ENCODE results near the gene MKRN2.
A peak's percentile ranks its signal among the peaks of the same experiment; 100 is the strongest.

The MKRN2 gene

DNA sequence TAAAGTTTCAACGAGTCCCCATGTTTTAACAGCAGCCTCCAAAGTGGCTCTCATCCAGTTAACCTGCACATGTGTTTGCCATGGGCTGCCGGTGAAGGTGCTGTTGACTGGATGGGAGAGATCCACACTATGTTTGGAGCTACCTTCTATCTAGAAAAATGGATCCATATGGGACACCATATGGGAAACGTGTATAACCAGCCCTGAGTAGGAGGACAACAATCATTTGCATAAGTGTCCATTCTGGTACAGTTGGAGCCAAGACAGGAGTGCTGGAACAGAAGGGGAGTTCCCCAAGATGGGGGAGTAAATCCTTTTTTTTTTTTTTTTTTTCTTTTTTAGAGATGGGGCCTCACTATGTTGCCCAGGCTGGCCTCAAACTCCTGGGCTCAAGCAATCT is 36.6 kb downstream of the MKRN2 start:
- TF ChIP-seq, protein P1, sequence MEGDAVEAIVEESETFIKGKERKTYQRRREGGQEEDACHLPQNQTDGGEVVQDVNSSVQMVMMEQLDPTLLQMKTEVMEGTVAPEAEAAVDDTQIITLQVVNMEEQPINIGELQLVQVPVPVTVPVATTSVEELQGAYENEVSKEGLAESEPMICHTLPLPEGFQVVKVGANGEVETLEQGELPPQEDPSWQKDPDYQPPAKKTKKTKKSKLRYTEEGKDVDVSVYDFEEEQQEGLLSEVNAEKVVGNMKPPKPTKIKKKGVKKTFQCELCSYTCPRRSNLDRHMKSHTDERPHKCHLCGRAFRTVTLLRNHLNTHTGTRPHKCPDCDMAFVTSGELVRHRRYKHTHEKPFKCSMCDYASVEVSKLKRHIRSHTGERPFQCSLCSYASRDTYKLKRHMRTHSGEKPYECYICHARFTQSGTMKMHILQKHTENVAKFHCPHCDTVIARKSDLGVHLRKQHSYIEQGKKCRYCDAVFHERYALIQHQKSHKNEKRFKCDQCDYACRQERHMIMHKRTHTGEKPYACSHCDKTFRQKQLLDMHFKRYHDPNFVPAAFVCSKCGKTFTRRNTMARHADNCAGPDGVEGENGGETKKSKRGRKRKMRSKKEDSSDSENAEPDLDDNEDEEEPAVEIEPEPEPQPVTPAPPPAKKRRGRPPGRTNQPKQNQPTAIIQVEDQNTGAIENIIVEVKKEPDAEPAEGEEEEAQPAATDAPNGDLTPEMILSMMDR (conservative IDR thresholded peaks at IDR 0.05; ENCODE audit: low read length), result no peak
- no peak for DNase-seq (ENCODE audit: low read depth)
- no peak overlapping the region for H3K4me3 ChIP-seq (ENCODE audit: low read length)

DNA sequence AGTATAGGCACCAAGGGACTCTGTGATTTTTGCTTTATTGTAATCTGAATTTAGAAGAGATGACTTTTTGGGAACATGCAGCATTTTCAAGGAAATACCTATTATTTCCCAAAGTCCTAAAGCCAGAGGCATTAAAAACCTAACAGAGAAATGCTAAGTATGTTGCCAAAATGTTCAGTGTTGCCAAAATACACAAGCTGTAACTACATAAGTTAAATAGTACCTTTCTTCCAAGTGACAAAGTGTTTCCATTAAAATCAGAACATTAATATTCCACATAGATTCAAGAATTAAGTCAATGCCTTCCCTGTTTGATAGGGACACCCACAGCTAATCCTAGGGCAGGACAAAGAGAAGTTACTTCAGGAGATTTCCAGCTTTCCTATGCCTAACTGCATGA is 42.0 kb downstream of the MKRN2 start:
- DNase-seq (ENCODE audit: low read depth), result no peak
- TF ChIP-seq, protein P1 (conservative IDR thresholded peaks at IDR 0.05; ENCODE audit: low read length), result no peak
- H3K4me3 ChIP-seq (ENCODE audit: low read length), result no peak overlapping the region

DNA sequence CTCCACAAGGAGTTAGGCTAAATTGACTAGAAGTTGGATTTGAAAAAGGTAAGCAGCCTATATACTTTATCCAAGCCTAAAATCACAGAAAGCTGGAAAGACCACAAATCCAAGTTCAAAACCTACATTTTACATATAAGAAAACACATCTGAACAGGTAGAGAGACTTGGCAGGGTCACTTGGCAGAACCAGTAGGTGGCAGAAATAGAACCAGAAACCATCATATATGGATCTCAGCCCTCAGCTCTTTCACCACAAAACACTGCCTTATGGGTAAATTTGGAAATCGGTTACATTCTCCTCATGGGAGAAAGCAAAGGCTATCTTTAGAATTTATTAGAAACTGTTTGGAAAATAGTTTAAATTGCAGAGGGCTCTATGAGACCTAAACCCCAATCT is 44.2 kb downstream of the MKRN2 start:
- TF ChIP-seq, protein P1 (conservative IDR thresholded peaks at IDR 0.05; ENCODE audit: low read length), result peak; percentile 37; the same call in 1 of the 2 replicates
- peak; percentile 29 for DNase-seq (ENCODE audit: low read depth)

DNA sequence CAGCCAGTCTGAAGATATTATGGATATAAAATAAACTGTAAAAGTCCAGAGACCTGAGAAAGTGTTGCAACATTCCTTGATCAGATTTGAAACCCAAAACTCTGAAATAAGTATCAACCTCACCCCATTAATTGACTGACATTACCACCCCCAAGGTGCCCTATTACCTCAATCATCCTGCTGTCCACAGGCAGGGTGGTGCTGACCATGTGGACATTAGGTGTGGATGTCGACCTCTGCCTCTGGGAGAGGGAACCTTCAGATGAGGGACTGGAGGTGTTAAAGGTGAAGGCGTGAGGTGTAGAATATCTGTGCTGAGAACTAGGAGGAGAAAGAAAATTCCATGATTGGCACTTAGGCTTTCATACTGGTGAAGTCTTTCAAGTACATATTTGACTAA is 47.1 kb downstream of the MKRN2 start:
- no peak overlapping the region for H3K4me3 ChIP-seq (ENCODE audit: low read length)
- DNase-seq (ENCODE audit: low read depth), result no peak
- TF ChIP-seq, protein P1 (conservative IDR thresholded peaks at IDR 0.05; ENCODE audit: low read length), result no peak

More for the DNA sequence above, 44.2 kb downstream of the MKRN2 start:
- no peak overlapping the region for H3K4me3 ChIP-seq (ENCODE audit: low read length)

DNA sequence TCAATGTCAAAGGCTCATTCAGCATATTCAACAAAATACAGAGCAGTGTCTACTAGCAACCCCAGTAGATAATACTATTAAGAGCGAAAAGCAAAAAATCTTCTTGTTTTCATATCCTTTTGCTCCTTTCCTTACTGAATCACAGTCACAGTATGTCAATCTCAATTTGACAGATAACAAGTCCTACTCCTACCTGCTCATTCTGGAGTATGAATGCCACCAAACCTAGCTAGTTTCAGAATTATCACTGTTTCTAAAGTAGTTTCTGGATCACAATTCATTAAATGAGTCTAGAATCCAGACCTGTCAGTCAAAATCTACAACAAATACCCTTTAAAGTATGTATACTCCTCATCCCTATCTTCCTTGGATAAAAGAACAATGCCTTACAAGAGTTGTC is 51.5 kb downstream of the MKRN2 start:
- TF ChIP-seq, protein P1 (conservative IDR thresholded peaks at IDR 0.05; ENCODE audit: low read length), result no peak
- no peak for DNase-seq (ENCODE audit: low read depth)

DNA sequence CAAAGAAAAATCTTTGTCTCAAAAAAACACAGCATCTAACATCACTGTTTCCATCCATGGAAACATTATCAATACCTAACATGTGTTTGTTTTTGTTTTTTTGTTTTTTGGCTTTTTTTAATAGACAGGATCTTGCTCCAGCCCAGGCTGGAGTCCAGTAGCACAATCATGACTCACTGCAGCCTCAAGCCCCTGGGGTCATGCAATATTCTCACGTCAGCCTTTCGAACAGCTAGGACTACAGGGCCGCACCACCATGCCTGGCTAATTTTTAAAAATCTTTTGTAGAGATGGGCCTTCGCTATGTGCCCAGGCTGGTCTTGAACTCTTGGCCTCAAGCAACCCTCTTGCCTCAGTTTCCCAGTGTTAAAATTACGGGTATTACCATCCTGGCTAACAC is 54.2 kb downstream of the MKRN2 start:
- H3K4me3 ChIP-seq (ENCODE audit: low read length), result no peak overlapping the region
- no peak for DNase-seq (ENCODE audit: low read depth)
- TF ChIP-seq, protein P1 (conservative IDR thresholded peaks at IDR 0.05; ENCODE audit: low read length), result no peak

More for the DNA sequence above, 51.5 kb downstream of the MKRN2 start:
- H3K4me3 ChIP-seq (ENCODE audit: low read length), result no peak overlapping the region

DNA sequence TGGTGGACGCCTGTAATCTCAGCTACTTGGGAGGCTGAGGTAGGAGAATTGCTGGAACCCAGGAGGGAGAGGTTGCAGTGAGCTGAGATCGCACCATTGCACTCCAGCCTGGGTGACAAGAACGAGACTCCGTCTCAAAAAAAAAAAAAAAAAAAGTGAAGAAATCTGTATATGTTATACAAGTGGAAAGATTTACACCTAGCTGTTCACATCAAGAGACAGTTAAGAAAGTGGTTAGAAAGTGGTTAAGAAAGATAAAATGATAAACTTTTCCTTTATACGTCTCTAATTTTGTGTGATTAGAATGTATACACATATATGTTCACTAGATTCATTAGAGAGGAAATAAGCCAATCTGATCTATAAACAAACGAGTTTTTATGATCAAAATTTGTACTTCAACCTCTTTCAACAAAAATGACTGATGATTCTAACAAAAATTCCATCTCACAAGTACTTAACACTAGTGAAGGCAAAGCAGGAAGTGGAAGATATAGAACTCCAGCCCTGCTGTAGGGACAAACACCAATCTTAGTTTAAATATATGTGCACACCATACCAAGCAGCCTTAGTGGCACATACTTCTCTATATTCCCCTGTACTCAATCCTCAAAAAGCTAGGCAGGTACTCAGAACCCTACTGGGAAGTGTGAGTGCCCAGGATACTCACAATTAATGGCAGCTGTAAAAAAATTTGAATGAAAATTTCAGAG is 55.8 kb downstream of the MKRN2 start:
- TF ChIP-seq, protein P1 (conservative IDR thresholded peaks at IDR 0.05; ENCODE audit: low read length), result no peak
- no peak overlapping the region for H3K4me3 ChIP-seq (ENCODE audit: low read length)
- DNase-seq (ENCODE audit: low read depth), result no peak
